ENCODE results near the gene ADAM30.

ADAM30 gene

DNA sequence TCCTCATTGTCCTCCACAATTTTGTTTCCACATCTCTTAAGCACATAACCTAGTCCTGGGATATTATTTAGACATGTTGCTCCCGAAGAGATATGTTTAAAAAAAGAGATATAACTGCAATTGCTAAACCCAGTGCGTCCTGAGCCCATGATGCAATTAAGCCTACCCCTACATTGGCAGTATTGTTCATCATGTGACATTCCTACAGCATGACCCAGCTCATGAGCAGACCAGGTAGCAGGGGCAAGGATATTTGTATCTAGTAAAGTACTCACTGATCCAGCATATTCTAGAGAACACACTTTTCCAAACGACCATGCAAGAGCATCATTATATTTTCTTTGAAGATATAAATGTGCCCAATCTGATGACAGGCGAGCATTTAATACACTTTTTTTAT, 1.2 kb downstream of the ADAM30 start:
- TF ChIP-seq, protein P1, sequence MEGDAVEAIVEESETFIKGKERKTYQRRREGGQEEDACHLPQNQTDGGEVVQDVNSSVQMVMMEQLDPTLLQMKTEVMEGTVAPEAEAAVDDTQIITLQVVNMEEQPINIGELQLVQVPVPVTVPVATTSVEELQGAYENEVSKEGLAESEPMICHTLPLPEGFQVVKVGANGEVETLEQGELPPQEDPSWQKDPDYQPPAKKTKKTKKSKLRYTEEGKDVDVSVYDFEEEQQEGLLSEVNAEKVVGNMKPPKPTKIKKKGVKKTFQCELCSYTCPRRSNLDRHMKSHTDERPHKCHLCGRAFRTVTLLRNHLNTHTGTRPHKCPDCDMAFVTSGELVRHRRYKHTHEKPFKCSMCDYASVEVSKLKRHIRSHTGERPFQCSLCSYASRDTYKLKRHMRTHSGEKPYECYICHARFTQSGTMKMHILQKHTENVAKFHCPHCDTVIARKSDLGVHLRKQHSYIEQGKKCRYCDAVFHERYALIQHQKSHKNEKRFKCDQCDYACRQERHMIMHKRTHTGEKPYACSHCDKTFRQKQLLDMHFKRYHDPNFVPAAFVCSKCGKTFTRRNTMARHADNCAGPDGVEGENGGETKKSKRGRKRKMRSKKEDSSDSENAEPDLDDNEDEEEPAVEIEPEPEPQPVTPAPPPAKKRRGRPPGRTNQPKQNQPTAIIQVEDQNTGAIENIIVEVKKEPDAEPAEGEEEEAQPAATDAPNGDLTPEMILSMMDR (IDR thresholded peaks at IDR 0.05; ENCODE audit: unreplicated experiment in 3 of 3) = no peak
- H3K27ac Mint-ChIP-seq = no peak overlapping the region
- H3K27me3 Mint-ChIP-seq (ENCODE audit: low read depth) = no peaks in the 10 kb centered on the region
- H3K9me3 Mint-ChIP-seq = peaks cover 4% of the 10 kb centered on the region
- no peaks in the 10 kb centered on the region for H3K36me3 Mint-ChIP-seq (ENCODE audit: low read depth)
- no peak overlapping the region for H3K4me3 Mint-ChIP-seq
- H3K4me1 Mint-ChIP-seq = no peaks in the 10 kb centered on the region

DNA sequence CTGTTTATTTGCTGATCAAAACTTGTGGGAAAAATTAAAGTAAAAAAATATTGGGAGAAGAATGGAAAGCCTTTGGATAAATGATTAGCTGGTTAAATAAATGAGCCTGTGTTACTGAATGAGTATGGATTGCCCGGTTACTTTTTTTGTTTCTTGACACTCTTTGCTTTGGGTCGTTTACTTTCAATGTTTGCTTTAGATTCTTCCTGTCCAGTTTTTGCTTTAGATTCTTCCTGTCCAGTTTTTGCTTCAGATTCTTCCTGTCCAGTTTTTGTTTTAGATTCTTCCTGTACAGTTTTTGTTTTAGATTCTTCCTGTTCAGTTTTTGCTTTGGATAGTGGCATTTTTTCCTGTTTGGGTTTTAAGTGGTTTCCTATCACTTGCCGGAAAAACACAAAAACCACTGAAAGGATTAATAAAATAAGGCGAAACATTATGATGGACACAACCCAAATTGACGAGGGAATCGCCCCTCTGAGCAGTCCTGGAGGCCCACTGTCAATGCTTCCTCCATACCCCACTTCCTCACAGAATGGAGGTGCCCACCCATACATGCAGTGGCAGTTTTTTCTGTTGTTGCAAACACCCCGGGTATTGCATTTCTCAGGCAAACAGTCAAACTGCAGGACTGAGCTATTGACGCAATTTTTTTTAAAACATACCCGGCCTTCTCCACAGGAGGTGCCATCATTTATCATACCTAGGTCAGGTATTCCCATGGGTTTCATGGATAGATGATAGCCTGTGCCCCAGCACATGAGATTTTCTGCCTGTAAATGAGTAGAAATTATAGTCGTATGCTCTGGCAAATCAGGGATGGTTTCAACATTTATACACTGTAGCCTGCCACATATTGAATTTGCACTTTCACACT, 2.3 kb downstream of the ADAM30 start:
- no peak overlapping the region for H3K27ac Mint-ChIP-seq

DNA sequence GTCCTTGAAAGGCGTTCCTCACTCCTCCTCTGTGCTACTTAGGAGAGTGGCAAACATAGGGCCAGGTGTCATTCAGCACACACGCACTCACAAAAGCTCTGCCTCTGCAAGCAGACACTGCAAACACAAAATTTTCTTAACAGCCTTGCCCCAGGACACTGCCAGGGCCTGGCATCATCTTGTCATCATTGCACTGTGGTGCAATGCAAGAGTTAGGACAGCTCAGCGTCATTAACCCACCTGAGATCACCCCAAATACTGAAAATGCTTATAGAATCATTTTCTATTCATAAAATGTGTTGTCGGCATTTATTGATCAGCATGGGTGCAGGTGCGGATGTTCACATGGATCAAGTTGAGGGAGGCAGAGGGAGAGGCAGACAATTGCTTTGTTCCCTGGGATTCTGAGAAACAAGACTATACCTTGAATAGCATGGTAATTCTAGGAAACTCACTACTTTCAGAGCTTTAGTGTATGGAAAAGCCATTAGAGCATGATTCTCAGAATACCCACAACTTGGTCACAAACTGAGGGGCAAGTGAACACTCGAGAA, 3.0 kb downstream of the ADAM30 start:
- Mint-ChIP-seq H3K9me3 (peaks cover 15% of the 10 kb centered on the region), H3K27ac (no peak overlapping the region), H3K4me3 (no peak overlapping the region), H3K36me3 (ENCODE audit: low read depth) (peaks cover 7% of the 10 kb centered on the region), H3K27me3 (ENCODE audit: low read depth) (no peaks in the 10 kb centered on the region), H3K4me1 (no peaks in the 10 kb centered on the region)
- TF ChIP-seq, protein P1 (IDR thresholded peaks at IDR 0.05; ENCODE audit: unreplicated experiment in 3 of 3) = no peak

More for the DNA sequence above, 2.3 kb downstream of the ADAM30 start:
- no peaks in the 10 kb centered on the region for H3K36me3 Mint-ChIP-seq (ENCODE audit: low read depth)
- no peak overlapping the region for H3K4me3 Mint-ChIP-seq
- TF ChIP-seq, protein P1 (IDR thresholded peaks at IDR 0.05; ENCODE audit: unreplicated experiment in 3 of 3) = no peak
- H3K9me3 Mint-ChIP-seq = peaks cover 7% of the 10 kb centered on the region
- no peaks in the 10 kb centered on the region for H3K4me1 Mint-ChIP-seq
- no peaks in the 10 kb centered on the region for H3K27me3 Mint-ChIP-seq (ENCODE audit: low read depth)

DNA sequence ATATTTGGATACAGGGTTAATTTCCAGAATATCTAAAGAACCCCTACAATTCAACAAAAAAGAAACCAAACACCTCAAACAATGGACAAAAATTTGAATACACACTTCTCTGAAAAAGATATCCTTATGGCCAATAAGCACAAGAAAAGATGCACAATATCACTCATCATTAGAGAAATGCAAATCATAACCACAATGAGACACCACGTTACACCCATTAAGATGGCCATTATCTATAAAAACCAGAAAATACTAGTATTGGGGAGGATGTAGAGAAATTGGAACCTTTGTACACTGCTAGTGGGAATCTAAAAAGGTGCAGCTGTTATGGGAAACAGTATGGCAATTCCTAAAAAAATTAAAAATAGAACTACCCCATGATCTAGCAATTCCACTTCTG, 4.9 kb downstream of the ADAM30 start:
- Mint-ChIP-seq H3K9me3 (peaks cover 21% of the 10 kb centered on the region), H3K27me3 (ENCODE audit: low read depth) (no peaks in the 10 kb centered on the region), H3K4me1 (no peaks in the 10 kb centered on the region), H3K27ac (no peak overlapping the region), H3K36me3 (ENCODE audit: low read depth) (peaks cover 7% of the 10 kb centered on the region), H3K4me3 (no peak overlapping the region)
- TF ChIP-seq, protein P1 (IDR thresholded peaks at IDR 0.05; ENCODE audit: unreplicated experiment in 3 of 3) = no peak

DNA sequence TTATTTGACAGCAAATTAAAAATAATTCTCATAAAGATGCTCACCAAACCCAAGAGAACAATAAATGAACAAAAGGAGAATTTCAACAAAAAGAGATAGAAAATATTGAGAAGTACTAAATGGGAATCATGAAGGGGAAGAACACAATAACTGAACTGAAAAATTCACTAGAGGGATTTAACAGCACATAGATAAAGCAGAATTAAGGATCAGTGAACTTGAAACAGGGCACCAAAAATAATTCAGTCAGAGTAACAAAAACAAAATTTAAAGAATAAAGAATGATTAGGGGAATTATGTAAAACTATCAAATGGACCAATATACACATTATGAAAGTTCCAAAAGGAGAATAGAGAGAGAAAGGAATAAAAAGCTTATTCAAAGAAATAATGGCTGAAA, 7.8 kb downstream of the ADAM30 start:
- TF ChIP-seq, protein P1 (IDR thresholded peaks at IDR 0.05; ENCODE audit: unreplicated experiment in 3 of 3) = no peak
- H3K27me3 Mint-ChIP-seq (ENCODE audit: low read depth) = no peaks in the 10 kb centered on the region

More for the DNA sequence above, 7.8 kb downstream of the ADAM30 start:
- Mint-ChIP-seq H3K27ac (no peak overlapping the region), H3K4me3 (no peak overlapping the region), H3K4me1 (no peaks in the 10 kb centered on the region), H3K9me3 (peaks cover 21% of the 10 kb centered on the region), H3K36me3 (ENCODE audit: low read depth) (peaks cover 7% of the 10 kb centered on the region)

Data from nephron (organoid).